HEK293 (cell line): ENCODE results near the gene KTN1.

Experiments used
- CTCF ChIA-PET: fragments of 350-600 bp; formaldehyde crosslinking; extraction: SDS; loops from one replicate; lab custom pipeline; 2021; ENCODE audit warnings: antibody characterized with exemption; lab: Yijun Ruan, JAX
- POLR2A ChIA-PET: fragments of 300-600 bp; formaldehyde crosslinking; extraction: SDS; loops from one replicate; lab custom pipeline; 2020; ENCODE audit warnings: antibody characterized with exemption, inconsistent platforms; lab: Yijun Ruan, JAX
- H3K27ac ChIP-seq: fragments of 200-500 bp; sonication (Bioruptor generic); 2 replicates; pipeline ENCODE4 v1.5.1; 2014; ENCODE audit warnings: low read depth, low read length, control low read depth, inconsistent platforms; ENCODE audit errors: extremely low read depth
- H3K36me3 ChIP-seq, 2 experiments: fragments of 200-500 bp in 1 of 2; sonication (Bioruptor generic) in 1 of 2; 1 replicate in 1 of 2; 2 replicates in 1 of 2; pipeline ENCODE4 v1.5.1; 2014 to 2017; ENCODE audit warnings: inconsistent platforms in 2 of 2, low read length in 2 of 2; ENCODE audit not compliant: control insufficient read depth in 2 of 2, insufficient read depth in 1 of 2
- H3K4me1 ChIP-seq: fragments of 200-500 bp; sonication (Bioruptor generic); 2 replicates; pipeline ENCODE4 v1.5.1; 2014; ENCODE audit warnings: mild to moderate bottlenecking, low read length, inconsistent platforms; ENCODE audit not compliant: control insufficient read depth, insufficient read depth
- H3K4me3 ChIP-seq: 2 replicates; pipeline ENCODE4 v1.5.1; 2011; ENCODE audit warnings: low read depth, mild to moderate bottlenecking, control low read depth, low read length, moderate library complexity
- H3K9me3 ChIP-seq: fragments of 200-500 bp; sonication (Bioruptor generic); 2 replicates; pipeline ENCODE4 v1.5.1; 2014; ENCODE audit warnings: low read depth, low read length, inconsistent platforms; ENCODE audit not compliant: control insufficient read depth, insufficient read depth
- EGR2 ChIP-seq: fragments of 450-650 bp; formaldehyde crosslinking; IDR thresholded peaks from 2 replicates; pipeline ENCODE4 v1.5.1; 2016; ENCODE audit warnings: low read depth, missing biosample characterization, missing genetic modification characterization
- MEIS1 ChIP-seq: sonication (generic); formaldehyde crosslinking; IDR thresholded peaks from 2 replicates; pipeline ENCODE4 v1.8.1; 2022; ENCODE audit warnings: missing genetic modification reagents, mild to moderate bottlenecking, borderline replicate concordance
- PATZ1 ChIP-seq: fragments of 450-650 bp; formaldehyde crosslinking; IDR thresholded peaks from 2 replicates; pipeline ENCODE4 v1.5.1; 2016; ENCODE audit warnings: missing biosample characterization, missing genetic modification characterization
- PRDM1 ChIP-seq: fragments of 450-650 bp; formaldehyde crosslinking; IDR thresholded peaks from 2 replicates; pipeline ENCODE4; 2016; ENCODE audit warnings: missing biosample characterization, missing genetic modification characterization
- SP2 ChIP-seq: fragments of 450-650 bp; formaldehyde crosslinking; IDR thresholded peaks from 2 replicates; pipeline ENCODE4 v1.5.1; 2016; ENCODE audit warnings: missing biosample characterization, missing genetic modification characterization
- YY2 ChIP-seq: fragments of 450-650 bp; formaldehyde crosslinking; IDR thresholded peaks from 2 replicates; pipeline ENCODE4 v1.5.1; 2016; ENCODE audit warnings: missing biosample characterization, missing genetic modification characterization
- ZBTB20 ChIP-seq: fragments of 450-650 bp; formaldehyde crosslinking; IDR thresholded peaks from 2 replicates; pipeline ENCODE4 v1.5.1; 2016; ENCODE audit warnings: missing biosample characterization, missing genetic modification characterization
- ZBTB48 ChIP-seq: fragments of 450-650 bp; formaldehyde crosslinking; IDR thresholded peaks from 2 replicates; pipeline ENCODE4 v1.5.1; 2016; ENCODE audit warnings: missing biosample characterization, missing genetic modification characterization
- ZBTB8A ChIP-seq: fragments of 450-650 bp; formaldehyde crosslinking; IDR thresholded peaks from 2 replicates; pipeline ENCODE4 v1.5.1; 2016; ENCODE audit warnings: missing biosample characterization, missing genetic modification characterization
- ZFHX2 ChIP-seq: fragments of 450-650 bp; formaldehyde crosslinking; conservative IDR thresholded peaks from 2 replicates; pipeline ENCODE4 v1.5.1; 2016; ENCODE audit warnings: missing biosample characterization, missing genetic modification characterization
- ZNF16 ChIP-seq: fragments of 450-650 bp; formaldehyde crosslinking; IDR thresholded peaks from 2 replicates; pipeline ENCODE4 v1.5.1; 2016; ENCODE audit warnings: low read depth, missing biosample characterization, missing genetic modification characterization
- ZNF214 ChIP-seq: fragments of 450-650 bp; formaldehyde crosslinking; IDR thresholded peaks from 2 replicates; pipeline ENCODE4 v1.5.1; 2017; ENCODE audit warnings: missing biosample characterization, mild to moderate bottlenecking, missing genetic modification characterization, borderline replicate concordance
- ZNF223 ChIP-seq: fragments of 450-650 bp; formaldehyde crosslinking; IDR thresholded peaks from 2 replicates; pipeline ENCODE4 v1.5.1; 2016; ENCODE audit warnings: missing biosample characterization, missing genetic modification characterization
- ZNF239 ChIP-seq: fragments of 450-650 bp; formaldehyde crosslinking; IDR thresholded peaks from 2 replicates; pipeline ENCODE4 v1.5.1; 2016; ENCODE audit warnings: missing biosample characterization, missing genetic modification characterization
- ZNF292 ChIP-seq: fragments of 450-650 bp; formaldehyde crosslinking; IDR thresholded peaks from 2 replicates; pipeline ENCODE4 v1.5.1; 2016; ENCODE audit warnings: low read depth, missing biosample characterization, missing genetic modification characterization, borderline replicate concordance
- ZNF335 ChIP-seq: fragments of 450-650 bp; formaldehyde crosslinking; conservative IDR thresholded peaks from 2 replicates; pipeline ENCODE4 v1.5.1; 2016; ENCODE audit warnings: missing biosample characterization, missing genetic modification characterization
- ZNF341 ChIP-seq: fragments of 450-650 bp; formaldehyde crosslinking; IDR thresholded peaks from 2 replicates; pipeline ENCODE4; 2016; ENCODE audit warnings: low read depth, missing biosample characterization, missing genetic modification characterization
- ZNF350 ChIP-seq: fragments of 450-650 bp; formaldehyde crosslinking; IDR thresholded peaks from 2 replicates; pipeline ENCODE4 v1.5.0; 2017; ENCODE audit warnings: missing biosample characterization, mild to moderate bottlenecking, missing genetic modification characterization
- ZNF354C ChIP-seq: fragments of 450-650 bp; formaldehyde crosslinking; IDR thresholded peaks from 2 replicates; pipeline ENCODE4 v1.5.1; 2016; ENCODE audit warnings: missing biosample characterization, missing genetic modification characterization, low read depth, borderline replicate concordance
- ZNF48 ChIP-seq: fragments of 450-650 bp; formaldehyde crosslinking; IDR thresholded peaks from 2 replicates; pipeline ENCODE4 v1.5.1; 2016; ENCODE audit warnings: missing biosample characterization, missing genetic modification characterization
- ZNF501 ChIP-seq: fragments of 450-650 bp; formaldehyde crosslinking; IDR thresholded peaks from 2 replicates; pipeline ENCODE4 v1.5.1; 2016; ENCODE audit warnings: missing biosample characterization, missing genetic modification characterization
- ZNF660 ChIP-seq: fragments of 450-650 bp; IDR thresholded peaks from 2 replicates; pipeline ENCODE4 v1.5.1; 2018; ENCODE audit warnings: missing biosample characterization, mild to moderate bottlenecking, missing genetic modification characterization
- ZNF664 ChIP-seq: fragments of 450-650 bp; formaldehyde crosslinking; IDR thresholded peaks from 2 replicates; pipeline ENCODE4 v1.5.1; 2016; ENCODE audit warnings: missing biosample characterization, missing genetic modification characterization
- ZNF747 ChIP-seq: fragments of 450-650 bp; formaldehyde crosslinking; IDR thresholded peaks from 2 replicates; pipeline ENCODE4 v1.5.1; 2016; ENCODE audit warnings: missing biosample characterization, missing genetic modification characterization
- ZNF777 ChIP-seq: fragments of 450-650 bp; formaldehyde crosslinking; IDR thresholded peaks from 2 replicates; pipeline ENCODE4 v1.5.1; 2017; ENCODE audit warnings: missing biosample characterization, missing genetic modification characterization, borderline replicate concordance
- ZSCAN23 ChIP-seq: fragments of 450-650 bp; formaldehyde crosslinking; IDR thresholded peaks from 2 replicates; pipeline ENCODE4 v1.5.1; 2016; ENCODE audit warnings: missing biosample characterization, missing genetic modification characterization
- ZSCAN30 ChIP-seq: fragments of 450-650 bp; IDR thresholded peaks from 2 replicates; pipeline ENCODE4 v1.5.1; 2018; ENCODE audit warnings: missing biosample characterization, mild to moderate bottlenecking, missing genetic modification characterization, moderate library complexity
- TF ChIP-seq, protein P1 (sequence below): fragments of 450-650 bp; formaldehyde crosslinking; IDR thresholded peaks from 2 replicates; pipeline ENCODE4 v1.5.1; 2016; ENCODE audit warnings: missing biosample characterization, missing genetic modification characterization
- TF ChIP-seq, protein P2 (sequence below): fragments of 450-650 bp; formaldehyde crosslinking; IDR thresholded peaks from 2 replicates; pipeline ENCODE4 v1.5.1; 2016; ENCODE audit warnings: missing biosample characterization, missing genetic modification characterization
- TF ChIP-seq, protein P3 (sequence below): fragments of 450-650 bp; formaldehyde crosslinking; IDR thresholded peaks from 2 replicates; pipeline ENCODE4 v1.5.1; 2016; ENCODE audit warnings: missing biosample characterization, missing genetic modification characterization

KTN1 gene

GRCh38 chr14:55579724-55580469 is at the start of gene KTN1:
Gene KTN1, plus strand, starts transcription at chr14:55580207. Its CDS starts 31,842 bp downstream, at chr14:55612049.
- peaks cover 26% of the 10 kb centered on the region for H3K4me1 ChIP-seq
- H3K36me3 ChIP-seq: peaks cover 0 to 5% of the 10 kb centered on the region in 2 experiments; a peak in 1 of 3 replicates
- H3K4me3 ChIP-seq: peak within 1 kb of the TSS; percentile 95
- POLR2A ChIA-PET: interaction anchor here (0.6 kb wide), 1 partner anchor 18 kb away, joined by 3 read pairs; no protein-coding TSS in a partner anchor
- peak within 1 kb of the TSS; percentile 85 for H3K27ac ChIP-seq
- peak; percentile 71 for TF ChIP-seq ZBTB48 (tag by site-specific recombination)
- peak; percentile 59 for TF ChIP-seq EGR2 (tag by site-specific recombination)
- no peak for TF ChIP-seq ZNF747 (tag by site-specific recombination)
- no peak for TF ChIP-seq ZNF214 (tag by site-specific recombination)
- no peak for TF ChIP-seq ZNF354C (tag by site-specific recombination)
- TF ChIP-seq ZNF501 (tag by site-specific recombination): 0 out of 2 replicates have a peak, but pooled peaks have one; percentile 62
- peak; percentile 19; the same call in 1 of the 2 replicates for TF ChIP-seq SP2 (tag by site-specific recombination)
- TF ChIP-seq ZSCAN23 (tag by site-specific recombination): no peak
- no peak for TF ChIP-seq ZNF239
- TF ChIP-seq PATZ1 (tag by site-specific recombination): peak; percentile 34; the same call in 1 of the 2 replicates
- TF ChIP-seq ZSCAN30 (tag by site-specific recombination): peak; percentile 37; the same call in 1 of the 2 replicates
- TF ChIP-seq ZNF223 (tag by site-specific recombination): no peak
- TF ChIP-seq, protein P1, sequence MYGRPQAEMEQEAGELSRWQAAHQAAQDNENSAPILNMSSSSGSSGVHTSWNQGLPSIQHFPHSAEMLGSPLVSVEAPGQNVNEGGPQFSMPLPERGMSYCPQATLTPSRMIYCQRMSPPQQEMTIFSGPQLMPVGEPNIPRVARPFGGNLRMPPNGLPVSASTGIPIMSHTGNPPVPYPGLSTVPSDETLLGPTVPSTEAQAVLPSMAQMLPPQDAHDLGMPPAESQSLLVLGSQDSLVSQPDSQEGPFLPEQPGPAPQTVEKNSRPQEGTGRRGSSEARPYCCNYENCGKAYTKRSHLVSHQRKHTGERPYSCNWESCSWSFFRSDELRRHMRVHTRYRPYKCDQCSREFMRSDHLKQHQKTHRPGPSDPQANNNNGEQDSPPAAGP: peak; percentile 40; the same call in 1 of the 2 replicates
- TF ChIP-seq ZNF350 (tag by site-specific recombination): no peak
- TF ChIP-seq, protein P2, sequence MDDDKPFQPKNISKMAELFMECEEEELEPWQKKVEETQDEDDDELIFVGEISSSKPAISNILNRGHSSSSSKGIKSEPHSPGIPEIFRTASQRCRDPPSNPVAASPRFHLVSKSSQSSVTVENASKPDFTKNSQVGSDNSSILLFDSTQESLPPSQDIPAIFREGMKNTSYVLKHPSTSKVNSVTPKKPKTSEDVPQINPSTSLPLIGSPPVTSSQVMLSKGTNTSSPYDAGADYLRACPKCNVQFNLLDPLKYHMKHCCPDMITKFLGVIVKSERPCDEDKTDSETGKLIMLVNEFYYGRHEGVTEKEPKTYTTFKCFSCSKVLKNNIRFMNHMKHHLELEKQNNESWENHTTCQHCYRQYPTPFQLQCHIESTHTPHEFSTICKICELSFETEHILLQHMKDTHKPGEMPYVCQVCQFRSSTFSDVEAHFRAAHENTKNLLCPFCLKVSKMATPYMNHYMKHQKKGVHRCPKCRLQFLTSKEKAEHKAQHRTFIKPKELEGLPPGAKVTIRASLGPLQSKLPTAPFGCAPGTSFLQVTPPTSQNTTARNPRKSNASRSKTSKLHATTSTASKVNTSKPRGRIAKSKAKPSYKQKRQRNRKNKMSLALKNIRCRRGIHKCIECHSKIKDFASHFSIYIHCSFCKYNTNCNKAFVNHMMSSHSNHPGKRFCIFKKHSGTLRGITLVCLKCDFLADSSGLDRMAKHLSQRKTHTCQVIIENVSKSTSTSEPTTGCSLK (tag by site-specific recombination): no peak
- TF ChIP-seq ZNF664 (tag by site-specific recombination): no peak
- TF ChIP-seq YY2: no peak
- no peak for TF ChIP-seq ZNF777 (tag by site-specific recombination)
- TF ChIP-seq ZBTB8A (tag by site-specific recombination): peak; percentile 53
- 0 out of 2 replicates have a peak, but pooled peaks have one; percentile 17 for TF ChIP-seq PRDM1 (tag by site-specific recombination)
- TF ChIP-seq, protein P3, sequence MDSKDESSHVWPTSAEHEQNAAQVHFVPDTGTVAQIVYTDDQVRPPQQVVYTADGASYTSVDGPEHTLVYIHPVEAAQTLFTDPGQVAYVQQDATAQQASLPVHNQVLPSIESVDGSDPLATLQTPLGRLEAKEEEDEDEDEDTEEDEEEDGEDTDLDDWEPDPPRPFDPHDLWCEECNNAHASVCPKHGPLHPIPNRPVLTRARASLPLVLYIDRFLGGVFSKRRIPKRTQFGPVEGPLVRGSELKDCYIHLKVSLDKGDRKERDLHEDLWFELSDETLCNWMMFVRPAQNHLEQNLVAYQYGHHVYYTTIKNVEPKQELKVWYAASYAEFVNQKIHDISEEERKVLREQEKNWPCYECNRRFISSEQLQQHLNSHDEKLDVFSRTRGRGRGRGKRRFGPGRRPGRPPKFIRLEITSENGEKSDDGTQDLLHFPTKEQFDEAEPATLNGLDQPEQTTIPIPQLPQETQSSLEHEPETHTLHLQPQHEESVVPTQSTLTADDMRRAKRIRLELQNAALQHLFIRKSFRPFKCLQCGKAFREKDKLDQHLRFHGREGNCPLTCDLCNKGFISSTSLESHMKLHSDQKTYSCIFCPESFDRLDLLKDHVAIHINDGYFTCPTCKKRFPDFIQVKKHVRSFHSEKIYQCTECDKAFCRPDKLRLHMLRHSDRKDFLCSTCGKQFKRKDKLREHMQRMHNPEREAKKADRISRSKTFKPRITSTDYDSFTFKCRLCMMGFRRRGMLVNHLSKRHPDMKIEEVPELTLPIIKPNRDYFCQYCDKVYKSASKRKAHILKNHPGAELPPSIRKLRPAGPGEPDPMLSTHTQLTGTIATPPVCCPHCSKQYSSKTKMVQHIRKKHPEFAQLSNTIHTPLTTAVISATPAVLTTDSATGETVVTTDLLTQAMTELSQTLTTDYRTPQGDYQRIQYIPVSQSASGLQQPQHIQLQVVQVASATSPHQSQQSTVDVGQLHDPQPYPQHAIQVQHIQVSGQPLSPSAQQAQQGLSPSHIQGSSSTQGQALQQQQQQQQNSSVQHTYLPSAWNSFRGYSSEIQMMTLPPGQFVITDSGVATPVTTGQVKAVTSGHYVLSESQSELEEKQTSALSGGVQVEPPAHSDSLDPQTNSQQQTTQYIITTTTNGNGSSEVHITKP: peak; percentile 96
- TF ChIP-seq ZNF660: no peak
- no peak for TF ChIP-seq MEIS1
- TF ChIP-seq ZNF16: peak; percentile 78
- TF ChIP-seq ZNF48: no peak
- TF ChIP-seq ZFHX2 (tag by site-specific recombination): peak; percentile 75
- peak; percentile 54 for TF ChIP-seq ZNF335
- peak; percentile 33; the same call in 1 of the 2 replicates for TF ChIP-seq ZBTB20 (tag by site-specific recombination)
- no peak for TF ChIP-seq ZNF292 (tag by site-specific recombination)
- peak; percentile 54 for TF ChIP-seq ZNF341 (tag by site-specific recombination)
- CTCF ChIA-PET: interaction anchor here (0.6 to 2.2 kb wide), 2 partner anchors 134 to 747 kb away, joined by 5 to 10 read pairs; no protein-coding TSS in a partner anchor
- H3K9me3 ChIP-seq: no peaks in the 10 kb centered on the region
